GM23248 (cell line): ENCODE results near the gene ALDH1A2. TPM values are rescaled to one million over a fixed set of nuclear protein-coding genes. Genes with fewer than 3 reads are reported as not detected.

Experiments used
- DNase-seq: peaks from one replicate; pipeline ENCODE4 v3.0.0-alpha.2; 2015
- H2AFZ ChIP-seq: fragments of 200-600 bp; sonication (generic); 2 replicates; pipeline ENCODE4 v1.6.1; 2016; ENCODE audit warnings: antibody characterized with exemption
- H3F3A ChIP-seq: fragments of 200-600 bp; sonication (generic); 2 replicates; pipeline ENCODE4 v1.6.1; 2016; ENCODE audit warnings: mild to moderate bottlenecking, antibody characterized with exemption, mixed run types; ENCODE audit not compliant: insufficient read depth
- H3K27ac ChIP-seq: fragments of 200-600 bp; sonication (generic); 2 replicates; pipeline ENCODE4 v1.5.1; 2016; ENCODE audit warnings: mild to moderate bottlenecking
- H3K27me3 ChIP-seq: fragments of 200-600 bp; sonication (generic); replicated peaks from 2 replicates; pipeline ENCODE4 v1.6.1; 2016; ENCODE audit warnings: mild to moderate bottlenecking; ENCODE audit not compliant: insufficient read depth
- H3K36me3 ChIP-seq: fragments of 200-600 bp; sonication (generic); 2 replicates; pipeline ENCODE4 v1.6.1; 2016; ENCODE audit warnings: low read depth, mild to moderate bottlenecking
- H3K4me1 ChIP-seq: fragments of 200-600 bp; sonication (generic); 2 replicates; pipeline ENCODE4 v1.6.1; 2016; ENCODE audit warnings: mild to moderate bottlenecking; ENCODE audit not compliant: insufficient read depth
- H3K4me2 ChIP-seq: fragments of 200-600 bp; sonication (generic); one replicate; pipeline ENCODE4 v1.6.1; 2016; ENCODE audit warnings: mild to moderate bottlenecking; ENCODE audit not compliant: unreplicated experiment
- H3K4me3 ChIP-seq: fragments of 200-600 bp; sonication (generic); 2 replicates; pipeline ENCODE4 v1.5.1; 2016; ENCODE audit warnings: mild to moderate bottlenecking
- H3K79me2 ChIP-seq: fragments of 200-600 bp; sonication (generic); 2 replicates; pipeline ENCODE4 v1.6.1; 2016; ENCODE audit warnings: mild to moderate bottlenecking; ENCODE audit not compliant: insufficient read depth
- H3K9ac ChIP-seq: fragments of 200-600 bp; sonication (generic); 2 replicates; pipeline ENCODE4 v1.6.1; 2016; ENCODE audit warnings: mild to moderate bottlenecking
- H3K9me2 ChIP-seq: fragments of 200-600 bp; sonication (generic); 2 replicates; pipeline ENCODE4 v1.6.1; 2016; ENCODE audit warnings: mixed run types, mild to moderate bottlenecking, moderate library complexity; ENCODE audit not compliant: insufficient read depth
- H3K9me3 ChIP-seq: fragments of 200-600 bp; sonication (generic); one replicate; pipeline ENCODE4 v1.6.1; 2017; ENCODE audit warnings: low read depth
- H4K20me1 ChIP-seq: fragments of 200-600 bp; sonication (generic); 2 replicates; pipeline ENCODE4 v1.6.0; 2016; ENCODE audit not compliant: insufficient read depth
- EZH2 ChIP-seq: fragments of 200-600 bp; sonication (generic); IDR thresholded peaks from 2 replicates; pipeline ENCODE4 v1.6.1; 2018; ENCODE audit warnings: antibody characterized with exemption, mild to moderate bottlenecking; ENCODE audit not compliant: insufficient read depth, poor library complexity, severe bottlenecking
- EZH2phosphoT487 ChIP-seq: fragments of 200-600 bp; sonication (generic); IDR thresholded peaks from 2 replicates; pipeline ENCODE4 v1.6.1; 2018; ENCODE audit warnings: antibody characterized with exemption, moderate library complexity, mild to moderate bottlenecking, low read depth; ENCODE audit not compliant: insufficient read depth
- WGBS, 2 experiments: methylation state at CpG; one replicate each; pipeline ENCODE4 v1.1.6; 2015 to 2017; ENCODE audit warnings: low lambda C conversion rate in 2 of 2, low coverage in 1 of 2; ENCODE audit errors: missing lambda C conversion rate in 2 of 2; 5-methylcytosine and 5-hydroxymethylcytosine counted together
- in situ Hi-C: fragments of 300-500 bp; cut with MboI; formaldehyde crosslinking; loops from 2 replicates; pipeline ENCODE4 v1.15.0; 2020
- polyA plus RNA-seq: library from polyadenylated mRNA; unstranded; fragments of >200 nt; fragmentation: Nextera tagmentation; extraction: Ambion mirVana; gene quantifications from 2 replicates; pipeline ENCODE4 v1.2.1, GENCODE V29; 2016
- total RNA-seq: library from RNA; depleted of rRNA; stranded (reverse); fragments of >200 nt; shearing (Covaris generic); gene quantifications from 2 replicates; pipeline ENCODE4 v1.2.3, GENCODE V29; 2014

Gene ALDH1A2
- total and polyA plus RNA-seq, 2 experiments from 2014 or later: 0.11 to 0.68 TPM

DNA sequence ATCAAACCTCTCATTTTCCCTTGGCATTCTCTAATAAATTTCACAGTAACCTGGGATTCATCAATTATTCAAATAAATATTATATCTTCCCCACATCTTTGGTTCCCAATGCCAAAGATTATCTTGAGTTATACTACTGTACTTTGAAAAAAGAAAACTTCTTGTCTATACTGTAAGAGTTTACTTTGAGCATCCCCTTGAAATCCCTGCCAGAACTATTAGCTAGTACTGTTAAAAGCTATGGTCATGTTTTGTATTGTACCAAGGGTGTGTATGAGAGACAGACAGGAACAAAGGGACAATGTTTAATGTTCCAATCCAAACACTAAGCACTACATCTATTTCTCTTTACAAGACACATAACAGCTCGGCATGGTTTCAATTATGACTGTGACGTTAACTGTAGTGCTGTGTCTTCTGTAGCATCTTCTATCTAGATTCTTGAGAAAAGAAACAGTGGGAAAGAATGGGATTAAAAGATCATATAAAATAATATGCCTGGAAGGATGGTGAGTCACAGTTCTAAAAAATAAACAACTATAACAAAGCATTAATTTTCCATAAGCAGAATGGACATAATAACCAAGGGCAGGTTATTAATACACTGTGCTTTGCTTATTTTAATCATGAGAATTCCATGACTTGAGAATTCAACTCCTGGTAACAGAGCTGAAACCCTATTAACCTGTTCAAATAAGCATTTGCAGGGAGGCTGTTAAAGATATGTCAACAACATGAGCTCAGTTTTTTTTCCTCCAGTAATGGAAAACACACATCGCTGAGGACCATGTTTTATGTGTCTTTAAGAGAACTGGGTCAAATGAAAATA lies 71.1 kb downstream of the ALDH1A2 start:
- no peak overlapping the region for H3K27ac ChIP-seq
- no peaks in the 10 kb centered on the region for H3F3A ChIP-seq
- in situ Hi-C loops: no loop called here
- H3K36me3 ChIP-seq: peaks cover 3% of the 10 kb centered on the region; the same call in 1 of the 2 replicates
- H3K4me1 ChIP-seq: no peaks in the 10 kb centered on the region
- H3K27me3 ChIP-seq: no peaks in the 10 kb centered on the region
- no peak for DNase-seq
- H3K4me2 ChIP-seq: no peak overlapping the region
- no peaks in the 10 kb centered on the region for H4K20me1 ChIP-seq
- no peaks in the 10 kb centered on the region for H3K9me3 ChIP-seq
- no peak overlapping the region for H3K9ac ChIP-seq
- no peaks in the 10 kb centered on the region for H3K79me2 ChIP-seq
- 4 to 5% methylated on average over 3 of the region's 3 CpGs for WGBS, 2 experiments
- TF ChIP-seq EZH2: no peak
- TF ChIP-seq EZH2phosphoT487: no peak
- no peak overlapping the region for H2AFZ ChIP-seq
- H3K9me2 ChIP-seq: no peaks in the 10 kb centered on the region
- no peak overlapping the region for H3K4me3 ChIP-seq

DNA sequence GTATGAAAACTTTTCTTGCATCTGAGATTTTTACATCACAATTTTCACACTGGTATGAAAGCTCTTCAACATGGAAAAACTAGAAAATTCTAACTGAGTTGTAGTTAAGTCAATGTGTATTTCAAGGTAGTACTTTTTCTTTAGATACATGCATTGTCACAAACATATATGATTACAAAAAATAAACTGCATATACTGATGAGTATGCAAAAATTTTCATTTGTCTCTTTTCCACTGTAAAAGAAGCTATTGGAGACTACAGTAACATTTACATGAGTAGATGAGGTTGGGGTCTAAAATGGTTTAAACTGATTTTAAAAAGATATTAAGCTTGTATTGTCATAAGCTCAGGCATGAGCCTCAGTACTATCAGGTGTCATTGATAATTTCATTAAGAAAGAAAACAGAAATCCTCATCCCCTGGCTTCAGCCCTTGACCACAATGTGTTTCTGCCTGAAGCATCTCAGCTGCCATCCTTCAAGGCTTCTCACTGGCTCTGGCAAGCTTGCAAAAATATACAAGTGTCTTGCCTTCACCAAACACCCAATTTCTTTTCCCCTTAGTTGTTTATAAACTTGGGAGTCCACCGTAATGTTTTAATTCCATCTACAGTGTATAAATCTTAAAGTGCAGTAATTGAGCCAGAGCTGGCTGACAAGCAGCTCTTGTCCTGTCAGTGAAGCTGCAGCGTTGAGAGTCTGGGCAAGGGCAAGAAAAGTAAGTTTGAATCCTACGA lies 71.9 kb downstream of the ALDH1A2 start:
- in situ Hi-C loops: no loop called here
- no peak overlapping the region for H3K9ac ChIP-seq
- no peaks in the 10 kb centered on the region for H3K9me2 ChIP-seq
- no peak overlapping the region for H3K27ac ChIP-seq
- no peak overlapping the region for H3K4me3 ChIP-seq
- no peak overlapping the region for H3K4me2 ChIP-seq
- H4K20me1 ChIP-seq: no peaks in the 10 kb centered on the region
- peaks cover 3% of the 10 kb centered on the region; the same call in 1 of the 2 replicates for H3K36me3 ChIP-seq
- H3K9me3 ChIP-seq: no peaks in the 10 kb centered on the region
- H3K4me1 ChIP-seq: no peaks in the 10 kb centered on the region
- H3F3A ChIP-seq: no peaks in the 10 kb centered on the region
- no peak for TF ChIP-seq EZH2
- no peak for TF ChIP-seq EZH2phosphoT487
- WGBS, 2 experiments: 31 to 34% methylated on average over 3 of the region's 3 CpGs
- DNase-seq: no peak
- no peaks in the 10 kb centered on the region for H3K27me3 ChIP-seq
- no peaks in the 10 kb centered on the region for H3K79me2 ChIP-seq
- no peak overlapping the region for H2AFZ ChIP-seq

DNA sequence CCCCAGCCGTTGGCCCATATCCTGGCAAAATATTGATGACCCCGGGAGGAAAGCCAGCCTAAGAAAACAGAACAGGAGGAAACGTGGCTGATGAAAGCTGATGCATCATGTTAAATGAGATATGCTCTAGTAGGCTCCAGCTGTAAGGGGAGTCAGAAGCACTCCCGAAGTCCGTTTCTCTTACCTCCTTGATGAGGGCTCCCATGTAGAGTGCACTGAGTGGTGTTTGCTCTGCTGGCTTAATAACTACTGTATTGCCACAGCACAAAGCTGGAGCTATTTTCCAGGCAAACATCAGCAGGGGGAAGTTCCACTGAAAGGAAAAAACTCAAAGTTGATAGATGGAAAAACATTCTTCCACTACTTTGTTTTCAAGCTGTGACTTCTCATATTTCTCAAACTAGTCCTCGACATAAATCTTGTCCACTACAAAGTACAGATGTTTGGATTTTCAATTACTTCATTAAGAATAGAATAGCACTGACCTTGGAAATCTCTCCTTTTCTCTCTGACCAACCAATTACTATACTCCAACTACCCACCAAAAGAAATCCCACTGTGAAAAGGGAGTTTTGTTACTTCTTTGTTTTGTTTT lies 72.7 kb downstream of the ALDH1A2 start:
- Histone ChIP-seq H2AFZ (no peak overlapping the region), H3K36me3 (peaks cover 3% of the 10 kb centered on the region; the same call in 1 of the 2 replicates), H3K9ac (no peak overlapping the region), H3K27me3 (no peaks in the 10 kb centered on the region), H3K4me2 (no peak overlapping the region), H3F3A (no peaks in the 10 kb centered on the region), H3K4me1 (no peaks in the 10 kb centered on the region), H3K9me3 (no peaks in the 10 kb centered on the region), H3K4me3 (no peak overlapping the region), H3K27ac (no peak overlapping the region), H3K79me2 (no peaks in the 10 kb centered on the region), H3K9me2 (no peaks in the 10 kb centered on the region), H4K20me1 (no peaks in the 10 kb centered on the region)
- TF ChIP-seq EZH2phosphoT487 (no peak), EZH2 (no peak)
- DNase-seq: no peak
- in situ Hi-C loops: no loop called here
- 62% methylated on average over 6 of the region's 6 CpGs for WGBS, 2 experiments

DNA sequence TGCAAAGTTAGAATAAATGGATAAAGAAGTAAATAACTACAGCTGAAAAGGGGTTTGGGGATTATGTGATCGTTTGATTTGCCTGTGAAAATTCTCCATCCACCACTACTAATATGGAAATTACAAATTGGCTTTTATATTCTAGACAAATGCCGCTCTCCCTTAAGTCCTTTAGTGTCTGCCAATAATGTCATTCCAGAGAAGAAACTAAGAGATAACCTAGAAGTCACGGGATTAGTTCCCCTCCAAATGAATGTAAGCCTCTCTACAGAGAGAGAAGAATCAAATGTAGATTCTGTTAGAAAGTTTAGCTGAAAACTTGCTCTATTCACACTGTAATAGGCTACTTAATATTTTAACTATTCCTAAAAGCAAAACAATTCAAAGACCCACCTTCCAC lies 92.0 kb downstream of the ALDH1A2 start:
- no peaks in the 10 kb centered on the region for H3K9me3 ChIP-seq
- H3F3A ChIP-seq: no peaks in the 10 kb centered on the region
- H3K9ac ChIP-seq: no peak overlapping the region
- no peaks in the 10 kb centered on the region for H4K20me1 ChIP-seq
- H2AFZ ChIP-seq: no peak overlapping the region
- no peak for DNase-seq
- WGBS, 2 experiments: 66 to 71% methylated on average over 3 of the region's 3 CpGs
- H3K27ac ChIP-seq: no peak overlapping the region
- H3K36me3 ChIP-seq: no peaks in the 10 kb centered on the region
- peaks cover 9% of the 10 kb centered on the region; the same call in 1 of the 2 replicates for H3K27me3 ChIP-seq
- no peak overlapping the region for H3K4me3 ChIP-seq
- in situ Hi-C loops: no loop called here
- H3K79me2 ChIP-seq: no peaks in the 10 kb centered on the region
- H3K4me1 ChIP-seq: no peaks in the 10 kb centered on the region
- TF ChIP-seq EZH2 (no peak), EZH2phosphoT487 (no peak)
- no peak overlapping the region for H3K4me2 ChIP-seq
- no peaks in the 10 kb centered on the region for H3K9me2 ChIP-seq
